Measurements from ENCODE around the gene HEATR1.

Gene HEATR1

GRCh38 chr1:236552901-236553300 lies 51.4 kb downstream of the HEATR1 start (continued):
- no peak for TF ChIP-seq ZNF223 (tag by site-specific recombination; IDR thresholded peaks at IDR 0.05)
- no peak for TF ChIP-seq ZNF324 (tag by site-specific recombination; IDR thresholded peaks at IDR 0.05)
- TF ChIP-seq HIC1 (tag by site-specific recombination; IDR thresholded peaks at IDR 0.05) = no peak
- TF ChIP-seq ZBTB11 (tag by site-specific recombination; conservative IDR thresholded peaks at IDR 0.05; ENCODE audit: low read depth) = no peak
- TF ChIP-seq ZNF521 (tag by site-specific recombination; IDR thresholded peaks at IDR 0.05) = no peak
- TF ChIP-seq BCL11B (tag by site-specific recombination; IDR thresholded peaks at IDR 0.05; ENCODE audit: low read depth) = no peak

- H3K36me3 ChIP-seq (ENCODE audit: control insufficient read depth in 2 of 2, insufficient read depth in 1 of 2, low read length in 2 of 2) = peaks cover 75 to 99% of the 10 kb centered on the region in 2 experiments
Measured at GRCh38 chr1:236552096-236552495, 52.2 kb downstream of the HEATR1 start.

GRCh38 chr1:236550961-236551851 lies 53.1 kb downstream of the HEATR1 start:
- Histone ChIP-seq H3K9me3 (ENCODE audit: control insufficient read depth, insufficient read depth, low read depth, low read length) (no peaks in the 10 kb centered on the region), H3K36me3 (ENCODE audit: control insufficient read depth in 2 of 2, insufficient read depth in 1 of 2, low read length in 2 of 2) (peaks cover 67 to 99% of the 10 kb centered on the region in 2 experiments), H3K4me1 (ENCODE audit: control insufficient read depth, insufficient read depth, low read length) (no peaks in the 10 kb centered on the region), H3K27ac (ENCODE audit: extremely low read depth, low read depth, low read length) (no peak overlapping the region), H3K4me3 (ENCODE audit: low read depth, low read length) (no peak overlapping the region)
- POLR2A ChIA-PET = no interaction called here
- CTCF ChIA-PET = interaction anchor here (0.6 to 2.6 kb wide), 5 partner anchors 9 to 447 kb away, joined by 3 to 7 read pairs (median 4); no protein-coding TSS in a partner anchor
- no peak for TF ChIP-seq ZNF621 (tag by site-specific recombination; IDR thresholded peaks at IDR 0.05)
- no peak for TF ChIP-seq RBAK (tag by site-specific recombination; IDR thresholded peaks at IDR 0.05)
- no peak for TF ChIP-seq ZNF473 (tag by site-specific recombination; IDR thresholded peaks at IDR 0.05)
- TF ChIP-seq GFI1B (tag by site-specific recombination; IDR thresholded peaks at IDR 0.05) = no peak

More at GRCh38 chr1:236552096-236552495, 52.2 kb downstream of the HEATR1 start:
- H3K27ac ChIP-seq (ENCODE audit: extremely low read depth, low read depth, low read length) = no peak overlapping the region
- ChIA-PET POLR2A (no interaction called here), CTCF (interaction anchor here (0.6 to 2.6 kb wide), 5 partner anchors 395 to 448 kb away, joined by 3 to 7 read pairs (median 4); no protein-coding TSS in a partner anchor)
- TF ChIP-seq SALL2 (tag by site-specific recombination; IDR thresholded peaks at IDR 0.05; ENCODE audit: borderline replicate concordance) = no peak
- TF ChIP-seq ZBTB8A (tag by site-specific recombination; IDR thresholded peaks at IDR 0.05) = no peak
- no peak for TF ChIP-seq ZNF174 (tag by site-specific recombination; IDR thresholded peaks at IDR 0.05)
- no peak for TF ChIP-seq SCRT2 (tag by site-specific recombination; IDR thresholded peaks at IDR 0.05)
- H3K4me3 ChIP-seq (ENCODE audit: low read depth, low read length) = no peak overlapping the region
- no peaks in the 10 kb centered on the region for H3K4me1 ChIP-seq (ENCODE audit: control insufficient read depth, insufficient read depth, low read length)
- H3K9me3 ChIP-seq (ENCODE audit: control insufficient read depth, insufficient read depth, low read depth, low read length) = no peaks in the 10 kb centered on the region

Data from HEK293 (cell line).